WTC11 (cell line): ENCODE data around the gene KRTAP5-6. TPM values are rescaled to one million over a fixed set of nuclear protein-coding genes. Genes with fewer than 3 reads are reported as not detected.

Source experiments
- ATAC-seq: fragments of 200-7000 bp; cut with Tn5 transposase; 2 replicates; pipeline ENCODE4 v1.10.0; 2021; ENCODE audit warnings: mild to moderate bottlenecking, moderate library complexity
- CTCF ChIA-PET: fragments of 300-600 bp; sonication (Branson Sonifier 250); formaldehyde crosslinking; loops from one replicate; lab custom pipeline; 2021; ENCODE audit warnings: antibody characterized with exemption; lab: Charles Lee
- POLR2A ChIA-PET: fragments of 350-600 bp; sonication (Branson Sonifier 250); formaldehyde crosslinking; loops from one replicate; lab custom pipeline; 2021; ENCODE audit warnings: antibody characterized with exemption; lab: Charles Lee
- DNase-seq: peaks from one replicate; pipeline ENCODE4 v3.0.0; 2021; ENCODE audit warnings: low spot score
- H3K27ac Mint-ChIP-seq: 2 replicates; pipeline ENCODE4 v1.8.0; 2021; ENCODE audit warnings: mixed read lengths
- H3K27me3 Mint-ChIP-seq: 2 replicates; pipeline ENCODE4 v1.8.0; 2021; ENCODE audit warnings: low read depth, mild to moderate bottlenecking, moderate library complexity, mixed read lengths
- H3K36me3 Mint-ChIP-seq: 2 replicates; pipeline ENCODE4 v1.8.0; 2021; ENCODE audit warnings: mixed read lengths
- H3K4me1 Mint-ChIP-seq: 2 replicates; pipeline ENCODE4 v1.8.0; 2022; ENCODE audit warnings: mixed read lengths
- H3K4me3 Mint-ChIP-seq: 2 replicates; pipeline ENCODE4 v1.8.0; 2021; ENCODE audit warnings: mild to moderate bottlenecking, moderate library complexity, mixed read lengths
- H3K9me3 Mint-ChIP-seq: 2 replicates; pipeline ENCODE4 v1.8.0; 2021; ENCODE audit warnings: mixed read lengths
- CREB1 ChIP-seq: sonication (generic); formaldehyde crosslinking; IDR thresholded peaks from 2 replicates; pipeline ENCODE4 v1.8.0; 2023; ENCODE audit warnings: mild to moderate bottlenecking, missing genetic modification reagents
- GTF2I ChIP-seq: fragments of 250-450 bp; sonication (Bioruptor Pico); conservative IDR thresholded peaks from 2 replicates; pipeline ENCODE4 v1.4.0; 2021; ENCODE audit warnings: mild to moderate bottlenecking
- JAZF1 ChIP-seq: fragments of 250-450 bp; sonication (Bioruptor Pico); IDR thresholded peaks from 2 replicates; pipeline ENCODE4 v1.9.0; 2021; ENCODE audit warnings: moderate library complexity, mild to moderate bottlenecking, inconsistent platforms
- PRRX2 ChIP-seq: fragments of 250-450 bp; sonication (Bioruptor Pico); IDR thresholded peaks from 2 replicates; pipeline ENCODE4 v1.8.0; 2021; ENCODE audit warnings: mild to moderate bottlenecking
- RORB ChIP-seq: fragments of 250-450 bp; sonication (Bioruptor Pico); IDR thresholded peaks from 2 replicates; pipeline ENCODE4 v1.9.0; 2021; ENCODE audit warnings: mild to moderate bottlenecking
- SMAD4 ChIP-seq: sonication (generic); formaldehyde crosslinking; IDR thresholded peaks from 2 replicates; pipeline ENCODE4 v1.8.0; 2022; ENCODE audit warnings: mild to moderate bottlenecking, missing genetic modification reagents
- TCF7 ChIP-seq: sonication (generic); formaldehyde crosslinking; IDR thresholded peaks from 2 replicates; pipeline ENCODE4 v1.8.0; 2022; ENCODE audit warnings: mild to moderate bottlenecking, low read depth, missing genetic modification reagents, moderate library complexity
- TP53 ChIP-seq: sonication (generic); formaldehyde crosslinking; IDR thresholded peaks from 2 replicates; pipeline ENCODE4 v1.8.1; 2023; ENCODE audit warnings: mild to moderate bottlenecking, missing genetic modification reagents
- ZBTB21 ChIP-seq: sonication (generic); formaldehyde crosslinking; IDR thresholded peaks from 2 replicates; pipeline ENCODE4 v1.8.1; 2023; ENCODE audit warnings: mild to moderate bottlenecking, missing genetic modification reagents, borderline replicate concordance
- ZNF396 ChIP-seq: fragments of 250-450 bp; sonication (Bioruptor Pico); IDR thresholded peaks from 2 replicates; pipeline ENCODE4 v1.8.0; 2021; ENCODE audit warnings: mild to moderate bottlenecking, moderate library complexity, borderline replicate concordance
- total RNA-seq: library from RNA; stranded (reverse); gene quantifications from 3 replicates; pipeline ENCODE4 v1.2.3, GENCODE V29; 2021
- TF ChIP-seq, protein P1 (sequence below): sonication (generic); formaldehyde crosslinking; IDR thresholded peaks from 2 replicates; pipeline ENCODE4 v1.8.1; 2022; ENCODE audit warnings: missing genetic modification reagents, borderline replicate concordance
- TF ChIP-seq, protein P2 (sequence below): sonication (generic); formaldehyde crosslinking; IDR thresholded peaks from 2 replicates; pipeline ENCODE4 v1.8.0; 2022; ENCODE audit warnings: mild to moderate bottlenecking, missing genetic modification reagents
- TF ChIP-seq, protein P3 (sequence below): sonication (generic); formaldehyde crosslinking; IDR thresholded peaks from 2 replicates; pipeline ENCODE4 v1.8.1; 2023; ENCODE audit warnings: mild to moderate bottlenecking, missing genetic modification reagents, moderate library complexity
- TF ChIP-seq, protein P4 (sequence below): sonication (generic); formaldehyde crosslinking; IDR thresholded peaks from 2 replicates; pipeline ENCODE4 v1.8.0; 2022; ENCODE audit warnings: missing genetic modification reagents
- TF ChIP-seq, protein P5 (sequence below): sonication (generic); formaldehyde crosslinking; IDR thresholded peaks from 2 replicates; pipeline ENCODE4 v1.8.0; 2022; ENCODE audit warnings: mild to moderate bottlenecking, missing genetic modification reagents
- TF ChIP-seq, protein P6 (sequence below): sonication (generic); formaldehyde crosslinking; IDR thresholded peaks from 2 replicates; pipeline ENCODE4 v1.8.1; 2023; ENCODE audit warnings: mild to moderate bottlenecking, missing genetic modification reagents
- TF ChIP-seq, protein P7 (sequence below): sonication (generic); formaldehyde crosslinking; conservative IDR thresholded peaks from 2 replicates; pipeline ENCODE4 v1.8.1; 2023; ENCODE audit warnings: mild to moderate bottlenecking, low read depth, missing genetic modification reagents, moderate library complexity
- TF ChIP-seq, protein P8 (sequence below): sonication (generic); formaldehyde crosslinking; IDR thresholded peaks from 2 replicates; pipeline ENCODE4 v1.8.1; 2023; ENCODE audit warnings: mild to moderate bottlenecking, missing genetic modification reagents

Gene KRTAP5-6
- total RNA-seq, 1 experiment from 2014 or later, result 0.35 TPM

DNA sequence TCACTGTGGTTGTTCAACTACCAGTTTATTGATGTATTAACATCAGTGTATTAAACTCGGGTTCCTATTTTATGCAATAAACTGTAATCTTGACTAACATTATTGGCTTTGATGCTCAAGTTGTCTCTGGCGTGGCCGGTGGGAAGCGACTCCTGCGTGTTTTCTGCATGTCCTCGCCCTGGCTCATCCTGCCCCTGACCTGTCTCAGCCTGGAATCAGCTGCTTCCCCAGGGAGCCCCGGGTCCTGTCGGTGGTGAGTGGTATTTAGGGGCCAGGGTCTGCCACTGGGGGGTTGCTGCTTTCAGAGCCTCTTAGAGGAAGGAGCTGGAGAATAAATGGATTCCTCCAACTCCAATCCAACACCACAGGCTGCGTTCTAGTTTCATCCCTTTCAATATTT, 30.9 kb downstream of the KRTAP5-6 start (continued):
- TF ChIP-seq, protein P1, sequence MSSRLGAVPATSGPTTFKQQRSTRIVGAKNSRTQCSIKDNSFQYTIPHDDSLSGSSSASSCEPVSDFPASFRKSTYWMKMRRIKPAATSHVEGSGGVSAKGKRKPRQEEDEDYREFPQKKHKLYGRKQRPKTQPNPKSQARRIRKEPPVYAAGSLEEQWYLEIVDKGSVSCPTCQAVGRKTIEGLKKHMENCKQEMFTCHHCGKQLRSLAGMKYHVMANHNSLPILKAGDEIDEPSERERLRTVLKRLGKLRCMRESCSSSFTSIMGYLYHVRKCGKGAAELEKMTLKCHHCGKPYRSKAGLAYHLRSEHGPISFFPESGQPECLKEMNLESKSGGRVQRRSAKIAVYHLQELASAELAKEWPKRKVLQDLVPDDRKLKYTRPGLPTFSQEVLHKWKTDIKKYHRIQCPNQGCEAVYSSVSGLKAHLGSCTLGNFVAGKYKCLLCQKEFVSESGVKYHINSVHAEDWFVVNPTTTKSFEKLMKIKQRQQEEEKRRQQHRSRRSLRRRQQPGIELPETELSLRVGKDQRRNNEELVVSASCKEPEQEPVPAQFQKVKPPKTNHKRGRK (CRISPR knock-in tag), result no peak
- no peak for TF ChIP-seq RORB (CRISPR knock-in tag)

DNA sequence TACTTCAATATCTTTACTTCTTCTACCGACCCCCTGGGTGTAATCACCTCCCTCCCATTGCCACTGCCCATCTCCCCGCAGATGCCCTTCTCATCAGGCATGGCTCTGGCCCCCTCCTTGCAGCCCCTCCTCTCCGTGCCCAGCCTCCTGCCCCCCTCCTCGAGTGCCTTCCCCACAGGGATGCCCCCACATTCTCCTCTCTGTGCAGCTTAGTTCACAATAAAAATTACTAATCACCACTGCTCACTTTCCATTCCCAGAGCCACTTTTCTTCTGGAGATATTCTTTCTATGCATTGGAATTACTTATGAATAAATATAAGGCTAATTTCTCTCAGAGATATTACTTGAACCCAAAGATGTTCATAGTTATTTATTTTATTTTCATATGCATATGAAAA, 31.3 kb downstream of the KRTAP5-6 start:
- ChIA-PET CTCF (interaction anchor here (1.3 to 1.6 kb wide), 2 partner anchors 34 to 76 kb away, joined by 3 to 4 read pairs; no protein-coding TSS in a partner anchor), POLR2A (no interaction called here)
- Mint-ChIP-seq H3K27me3 (peaks cover 38% of the 10 kb centered on the region), H3K27ac (no peak overlapping the region), H3K36me3 (no peaks in the 10 kb centered on the region), H3K4me1 (no peaks in the 10 kb centered on the region), H3K9me3 (peaks cover 13% of the 10 kb centered on the region), H3K4me3 (no peak overlapping the region)
- TF ChIP-seq ZBTB21 (CRISPR knock-in tag) (no peak), TP53 (CRISPR knock-in tag) (no peak), CREB1 (no peak), PRRX2 (no peak), JAZF1 (CRISPR knock-in tag) (no peak), TCF7 (CRISPR knock-in tag) (no peak), SMAD4 (CRISPR knock-in tag) (no peak), ZNF396 (no peak), GTF2I (CRISPR knock-in tag) (no peak)
- TF ChIP-seq, protein P2, sequence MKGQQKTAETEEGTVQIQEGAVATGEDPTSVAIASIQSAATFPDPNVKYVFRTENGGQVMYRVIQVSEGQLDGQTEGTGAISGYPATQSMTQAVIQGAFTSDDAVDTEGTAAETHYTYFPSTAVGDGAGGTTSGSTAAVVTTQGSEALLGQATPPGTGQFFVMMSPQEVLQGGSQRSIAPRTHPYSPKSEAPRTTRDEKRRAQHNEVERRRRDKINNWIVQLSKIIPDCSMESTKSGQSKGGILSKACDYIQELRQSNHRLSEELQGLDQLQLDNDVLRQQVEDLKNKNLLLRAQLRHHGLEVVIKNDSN, result no peak
- TF ChIP-seq, protein P3, sequence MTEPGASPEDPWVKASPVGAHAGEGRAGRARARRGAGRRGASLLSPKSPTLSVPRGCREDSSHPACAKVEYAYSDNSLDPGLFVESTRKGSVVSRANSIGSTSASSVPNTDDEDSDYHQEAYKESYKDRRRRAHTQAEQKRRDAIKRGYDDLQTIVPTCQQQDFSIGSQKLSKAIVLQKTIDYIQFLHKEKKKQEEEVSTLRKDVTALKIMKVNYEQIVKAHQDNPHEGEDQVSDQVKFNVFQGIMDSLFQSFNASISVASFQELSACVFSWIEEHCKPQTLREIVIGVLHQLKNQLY (CRISPR knock-in tag), result no peak
- TF ChIP-seq, protein P4, sequence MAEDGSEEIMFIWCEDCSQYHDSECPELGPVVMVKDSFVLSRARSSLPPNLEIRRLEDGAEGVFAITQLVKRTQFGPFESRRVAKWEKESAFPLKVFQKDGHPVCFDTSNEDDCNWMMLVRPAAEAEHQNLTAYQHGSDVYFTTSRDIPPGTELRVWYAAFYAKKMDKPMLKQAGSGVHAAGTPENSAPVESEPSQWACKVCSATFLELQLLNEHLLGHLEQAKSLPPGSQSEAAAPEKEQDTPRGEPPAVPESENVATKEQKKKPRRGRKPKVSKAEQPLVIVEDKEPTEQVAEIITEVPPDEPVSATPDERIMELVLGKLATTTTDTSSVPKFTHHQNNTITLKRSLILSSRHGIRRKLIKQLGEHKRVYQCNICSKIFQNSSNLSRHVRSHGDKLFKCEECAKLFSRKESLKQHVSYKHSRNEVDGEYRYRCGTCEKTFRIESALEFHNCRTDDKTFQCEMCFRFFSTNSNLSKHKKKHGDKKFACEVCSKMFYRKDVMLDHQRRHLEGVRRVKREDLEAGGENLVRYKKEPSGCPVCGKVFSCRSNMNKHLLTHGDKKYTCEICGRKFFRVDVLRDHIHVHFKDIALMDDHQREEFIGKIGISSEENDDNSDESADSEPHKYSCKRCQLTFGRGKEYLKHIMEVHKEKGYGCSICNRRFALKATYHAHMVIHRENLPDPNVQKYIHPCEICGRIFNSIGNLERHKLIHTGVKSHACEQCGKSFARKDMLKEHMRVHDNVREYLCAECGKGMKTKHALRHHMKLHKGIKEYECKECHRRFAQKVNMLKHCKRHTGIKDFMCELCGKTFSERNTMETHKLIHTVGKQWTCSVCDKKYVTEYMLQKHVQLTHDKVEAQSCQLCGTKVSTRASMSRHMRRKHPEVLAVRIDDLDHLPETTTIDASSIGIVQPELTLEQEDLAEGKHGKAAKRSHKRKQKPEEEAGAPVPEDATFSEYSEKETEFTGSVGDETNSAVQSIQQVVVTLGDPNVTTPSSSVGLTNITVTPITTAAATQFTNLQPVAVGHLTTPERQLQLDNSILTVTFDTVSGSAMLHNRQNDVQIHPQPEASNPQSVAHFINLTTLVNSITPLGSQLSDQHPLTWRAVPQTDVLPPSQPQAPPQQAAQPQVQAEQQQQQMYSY (CRISPR knock-in tag), result no peak
- TF ChIP-seq, protein P5, sequence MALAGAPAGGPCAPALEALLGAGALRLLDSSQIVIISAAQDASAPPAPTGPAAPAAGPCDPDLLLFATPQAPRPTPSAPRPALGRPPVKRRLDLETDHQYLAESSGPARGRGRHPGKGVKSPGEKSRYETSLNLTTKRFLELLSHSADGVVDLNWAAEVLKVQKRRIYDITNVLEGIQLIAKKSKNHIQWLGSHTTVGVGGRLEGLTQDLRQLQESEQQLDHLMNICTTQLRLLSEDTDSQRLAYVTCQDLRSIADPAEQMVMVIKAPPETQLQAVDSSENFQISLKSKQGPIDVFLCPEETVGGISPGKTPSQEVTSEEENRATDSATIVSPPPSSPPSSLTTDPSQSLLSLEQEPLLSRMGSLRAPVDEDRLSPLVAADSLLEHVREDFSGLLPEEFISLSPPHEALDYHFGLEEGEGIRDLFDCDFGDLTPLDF (CRISPR knock-in tag), result no peak
- TF ChIP-seq, protein P6, sequence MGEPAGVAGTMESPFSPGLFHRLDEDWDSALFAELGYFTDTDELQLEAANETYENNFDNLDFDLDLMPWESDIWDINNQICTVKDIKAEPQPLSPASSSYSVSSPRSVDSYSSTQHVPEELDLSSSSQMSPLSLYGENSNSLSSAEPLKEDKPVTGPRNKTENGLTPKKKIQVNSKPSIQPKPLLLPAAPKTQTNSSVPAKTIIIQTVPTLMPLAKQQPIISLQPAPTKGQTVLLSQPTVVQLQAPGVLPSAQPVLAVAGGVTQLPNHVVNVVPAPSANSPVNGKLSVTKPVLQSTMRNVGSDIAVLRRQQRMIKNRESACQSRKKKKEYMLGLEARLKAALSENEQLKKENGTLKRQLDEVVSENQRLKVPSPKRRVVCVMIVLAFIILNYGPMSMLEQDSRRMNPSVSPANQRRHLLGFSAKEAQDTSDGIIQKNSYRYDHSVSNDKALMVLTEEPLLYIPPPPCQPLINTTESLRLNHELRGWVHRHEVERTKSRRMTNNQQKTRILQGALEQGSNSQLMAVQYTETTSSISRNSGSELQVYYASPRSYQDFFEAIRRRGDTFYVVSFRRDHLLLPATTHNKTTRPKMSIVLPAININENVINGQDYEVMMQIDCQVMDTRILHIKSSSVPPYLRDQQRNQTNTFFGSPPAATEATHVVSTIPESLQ (CRISPR knock-in tag), result no peak
- TF ChIP-seq, protein P7, sequence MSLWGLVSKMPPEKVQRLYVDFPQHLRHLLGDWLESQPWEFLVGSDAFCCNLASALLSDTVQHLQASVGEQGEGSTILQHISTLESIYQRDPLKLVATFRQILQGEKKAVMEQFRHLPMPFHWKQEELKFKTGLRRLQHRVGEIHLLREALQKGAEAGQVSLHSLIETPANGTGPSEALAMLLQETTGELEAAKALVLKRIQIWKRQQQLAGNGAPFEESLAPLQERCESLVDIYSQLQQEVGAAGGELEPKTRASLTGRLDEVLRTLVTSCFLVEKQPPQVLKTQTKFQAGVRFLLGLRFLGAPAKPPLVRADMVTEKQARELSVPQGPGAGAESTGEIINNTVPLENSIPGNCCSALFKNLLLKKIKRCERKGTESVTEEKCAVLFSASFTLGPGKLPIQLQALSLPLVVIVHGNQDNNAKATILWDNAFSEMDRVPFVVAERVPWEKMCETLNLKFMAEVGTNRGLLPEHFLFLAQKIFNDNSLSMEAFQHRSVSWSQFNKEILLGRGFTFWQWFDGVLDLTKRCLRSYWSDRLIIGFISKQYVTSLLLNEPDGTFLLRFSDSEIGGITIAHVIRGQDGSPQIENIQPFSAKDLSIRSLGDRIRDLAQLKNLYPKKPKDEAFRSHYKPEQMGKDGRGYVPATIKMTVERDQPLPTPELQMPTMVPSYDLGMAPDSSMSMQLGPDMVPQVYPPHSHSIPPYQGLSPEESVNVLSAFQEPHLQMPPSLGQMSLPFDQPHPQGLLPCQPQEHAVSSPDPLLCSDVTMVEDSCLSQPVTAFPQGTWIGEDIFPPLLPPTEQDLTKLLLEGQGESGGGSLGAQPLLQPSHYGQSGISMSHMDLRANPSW (CRISPR knock-in tag), result no peak
- TF ChIP-seq, protein P8, sequence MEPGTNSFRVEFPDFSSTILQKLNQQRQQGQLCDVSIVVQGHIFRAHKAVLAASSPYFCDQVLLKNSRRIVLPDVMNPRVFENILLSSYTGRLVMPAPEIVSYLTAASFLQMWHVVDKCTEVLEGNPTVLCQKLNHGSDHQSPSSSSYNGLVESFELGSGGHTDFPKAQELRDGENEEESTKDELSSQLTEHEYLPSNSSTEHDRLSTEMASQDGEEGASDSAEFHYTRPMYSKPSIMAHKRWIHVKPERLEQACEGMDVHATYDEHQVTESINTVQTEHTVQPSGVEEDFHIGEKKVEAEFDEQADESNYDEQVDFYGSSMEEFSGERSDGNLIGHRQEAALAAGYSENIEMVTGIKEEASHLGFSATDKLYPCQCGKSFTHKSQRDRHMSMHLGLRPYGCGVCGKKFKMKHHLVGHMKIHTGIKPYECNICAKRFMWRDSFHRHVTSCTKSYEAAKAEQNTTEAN, result no peak
- ATAC-seq (no peak), DNase-seq (no peak)
